Activated CD4-positive, CD25-positive, alpha-beta regulatory T cell treated with anti-CD3 and anti-CD28 coated beads, Interleukin-2, amount 50 U/mL, for 16 hours (primary cell): ENCODE data around the gene PTDSS2.
"Not testable (repeated sequence)": the region's sequence is repeated elsewhere in the genome, so short reads cannot be mapped to it uniquely, and the experiment has no call there.

ENCODE experiments used
- DNase-seq: peaks from one replicate; pipeline ENCODE4 v3.0.0-alpha.2; 2020; ENCODE audit warnings: low read depth, low spot score

Gene PTDSS2

DNA sequence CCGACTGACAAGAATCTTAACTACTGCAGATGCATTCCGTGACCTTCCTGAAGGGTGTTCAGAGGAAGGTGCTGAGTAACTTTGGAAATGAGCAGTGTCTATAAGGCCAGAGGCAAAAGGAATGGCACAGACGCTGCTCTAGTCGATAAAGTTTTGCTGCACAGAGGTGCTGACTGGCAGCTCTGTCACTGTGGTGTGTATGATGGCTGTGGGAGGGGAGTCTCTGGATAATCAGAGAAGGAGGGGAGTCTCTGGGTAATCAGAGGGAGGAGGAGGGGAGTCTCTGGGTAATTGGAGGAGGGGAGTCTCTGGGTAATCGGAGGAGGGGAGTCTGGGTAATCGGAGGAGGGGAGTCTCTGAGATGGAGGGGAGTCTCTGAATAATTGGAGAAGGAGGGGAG, 18.4 kb downstream of the PTDSS2 start:
- DNase-seq = no peak

DNA sequence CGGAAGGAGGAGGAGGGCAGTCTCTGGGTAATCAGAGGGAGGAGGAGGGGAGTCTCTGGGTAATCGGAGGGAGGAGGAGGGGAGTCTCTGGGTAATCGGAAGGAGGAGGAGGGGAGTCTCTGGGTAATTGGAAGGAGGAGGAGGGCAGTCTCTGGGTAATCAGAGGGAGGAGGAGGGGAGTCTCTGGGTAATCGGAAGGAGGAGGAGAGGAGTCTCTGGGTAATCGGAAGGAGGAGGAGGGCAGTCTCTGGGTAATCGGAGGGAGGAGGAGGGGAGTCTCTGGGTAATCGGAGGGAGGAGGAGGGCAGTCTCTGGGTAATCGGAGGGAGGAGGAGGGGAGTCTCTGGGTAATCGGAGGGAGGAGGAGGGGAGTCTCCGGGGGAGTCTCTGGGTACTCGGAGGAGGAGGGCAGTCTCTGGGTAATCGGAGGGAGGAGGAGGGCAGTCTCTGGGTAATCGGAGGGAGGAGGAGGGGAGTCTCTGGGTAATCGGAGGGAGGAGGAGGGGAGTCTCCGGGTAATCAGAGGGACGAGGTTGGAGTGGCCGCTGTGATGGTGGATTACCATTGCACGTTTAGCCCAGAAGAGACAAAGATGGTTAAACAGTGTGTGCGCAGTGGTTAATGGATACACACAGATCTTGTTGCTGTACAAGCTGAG, 19.1 kb downstream of the PTDSS2 start:
- not testable (repeated sequence) for DNase-seq

DNA sequence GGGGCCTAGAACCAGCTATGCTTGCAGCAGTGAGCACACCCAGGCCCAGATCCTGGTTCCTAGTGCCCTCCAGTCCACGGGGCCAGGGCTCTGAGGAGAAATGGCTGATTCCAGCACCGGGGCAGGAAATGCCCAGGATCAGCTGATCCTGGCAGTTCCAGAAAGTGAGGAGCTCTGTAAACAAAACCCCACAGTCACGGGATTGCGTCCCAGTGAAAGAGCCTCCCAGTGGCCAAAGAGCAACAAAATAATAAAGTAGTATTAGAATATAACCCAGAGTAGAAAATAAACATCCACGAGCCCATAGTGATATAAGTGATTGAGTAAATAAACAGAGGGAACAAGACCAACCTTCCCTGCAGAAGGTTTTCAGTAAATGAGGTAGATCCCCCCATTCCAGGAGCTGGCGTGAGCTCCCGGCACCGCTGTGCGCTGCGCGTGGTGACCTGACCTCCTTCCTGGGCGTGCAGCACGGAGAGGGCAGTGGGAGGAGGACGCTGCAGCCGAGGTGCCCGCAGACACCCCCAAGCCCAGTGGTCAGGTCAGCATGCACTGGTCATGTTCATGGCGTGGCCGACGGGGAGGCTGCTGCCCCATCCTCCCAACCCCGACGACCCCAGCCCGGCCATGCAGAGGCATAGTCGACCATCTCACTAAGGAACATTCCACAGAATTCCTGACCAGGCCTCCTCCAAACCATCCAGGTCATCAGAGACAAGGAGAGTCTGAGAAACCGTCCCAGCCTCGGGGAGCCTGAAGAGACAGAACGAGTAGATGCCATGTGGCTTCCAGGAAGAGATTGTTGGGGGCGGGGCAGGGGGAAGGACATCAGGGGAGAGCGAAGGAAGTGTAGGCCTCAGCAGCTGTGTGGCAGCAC, 19.8 kb downstream of the PTDSS2 start:
- no peak for DNase-seq

DNA sequence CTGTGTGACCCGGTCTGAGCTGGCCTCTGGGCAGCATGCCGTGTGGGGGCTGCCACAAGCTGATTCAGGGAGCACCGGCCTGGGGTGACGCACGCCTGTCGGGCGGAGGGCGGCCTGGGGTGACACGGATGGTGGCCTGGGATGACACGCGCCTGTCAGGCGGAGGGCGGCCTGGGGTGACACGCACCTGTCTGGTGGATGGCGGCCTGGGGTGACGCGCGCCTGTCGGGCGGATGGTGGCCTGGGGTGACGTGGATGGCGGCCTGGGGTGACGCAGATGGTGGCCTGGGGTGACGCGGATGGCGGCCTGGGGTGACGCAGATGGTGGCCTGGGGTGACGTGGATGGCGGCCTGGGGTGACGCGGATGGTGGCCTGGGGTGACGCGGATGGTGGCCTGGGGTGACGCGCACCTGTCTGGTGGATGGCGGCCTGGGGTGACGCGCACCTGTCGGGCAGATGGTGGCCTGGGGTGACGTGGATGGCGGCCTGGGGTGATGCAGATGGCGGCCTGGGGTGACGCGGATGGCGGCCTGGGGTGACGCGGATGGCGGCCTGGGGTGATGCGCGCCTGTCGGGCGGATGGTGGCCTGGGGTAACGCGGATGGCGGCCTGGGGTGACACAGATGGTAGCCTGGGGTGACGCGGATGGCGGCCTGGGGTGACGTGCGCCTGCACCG, 21.5 kb downstream of the PTDSS2 start:
- DNase-seq = no peak

DNA sequence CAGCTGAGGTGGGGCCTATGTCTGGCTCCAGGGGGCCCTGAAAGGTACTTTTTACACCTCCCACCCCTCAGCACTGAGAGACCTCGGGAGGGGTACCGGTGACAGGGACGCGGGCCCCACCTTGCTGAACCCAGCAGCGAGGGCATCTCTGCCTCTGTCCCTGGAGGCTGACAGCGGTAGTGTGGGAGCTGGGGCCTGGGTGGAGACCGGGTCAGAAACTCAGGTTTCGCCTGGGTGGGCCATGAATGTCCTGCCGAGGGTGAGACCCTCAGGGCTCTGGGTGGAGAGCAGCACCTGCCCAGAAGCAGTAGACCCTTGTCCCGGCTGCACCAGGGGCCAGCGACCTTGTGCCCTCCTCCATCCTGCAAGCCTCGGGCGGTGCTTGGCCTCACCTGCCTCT, 22.2 kb downstream of the PTDSS2 start:
- DNase-seq = no peak

DNA sequence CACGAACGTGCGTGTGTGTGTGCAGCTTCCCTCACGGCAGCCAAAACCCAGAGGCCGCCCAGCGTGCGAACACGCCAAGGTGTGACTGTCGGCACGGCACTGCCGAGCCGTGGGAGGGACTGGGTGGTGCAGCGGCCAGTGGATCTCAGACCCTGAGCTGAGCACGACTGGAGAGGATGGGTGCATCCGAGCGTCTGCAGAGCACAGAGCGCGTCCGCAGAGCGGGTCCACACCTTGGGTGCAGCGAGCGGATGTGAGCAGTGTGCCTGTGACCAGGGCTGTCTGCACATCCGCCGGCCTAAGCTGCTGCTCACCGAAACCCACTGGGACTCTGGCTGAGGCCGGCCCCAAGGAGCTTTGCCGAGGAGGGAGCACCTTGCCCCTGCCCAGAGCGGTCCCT, 22.7 kb downstream of the PTDSS2 start:
- no peak for DNase-seq

DNA sequence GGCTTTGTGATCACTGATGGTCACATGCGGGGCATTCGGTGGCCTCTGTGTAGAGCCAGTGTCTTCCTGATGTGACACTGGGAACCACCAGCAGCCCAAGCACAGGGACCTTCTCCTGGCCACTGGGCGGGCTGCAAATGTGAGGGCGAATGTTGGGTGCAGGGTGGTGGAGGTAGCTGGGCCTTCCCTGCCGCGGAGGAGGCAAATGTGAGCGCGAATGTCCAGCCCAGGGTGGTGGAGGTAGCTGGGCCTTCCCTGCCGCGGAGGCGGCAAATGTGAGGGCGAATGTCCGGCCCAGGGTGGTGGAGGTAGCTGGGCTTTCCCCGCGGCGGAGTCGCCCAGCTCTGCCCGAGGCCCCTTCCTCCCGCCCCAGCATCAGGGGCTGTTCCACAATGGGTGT, 23.3 kb downstream of the PTDSS2 start:
- DNase-seq = no peak

DNA sequence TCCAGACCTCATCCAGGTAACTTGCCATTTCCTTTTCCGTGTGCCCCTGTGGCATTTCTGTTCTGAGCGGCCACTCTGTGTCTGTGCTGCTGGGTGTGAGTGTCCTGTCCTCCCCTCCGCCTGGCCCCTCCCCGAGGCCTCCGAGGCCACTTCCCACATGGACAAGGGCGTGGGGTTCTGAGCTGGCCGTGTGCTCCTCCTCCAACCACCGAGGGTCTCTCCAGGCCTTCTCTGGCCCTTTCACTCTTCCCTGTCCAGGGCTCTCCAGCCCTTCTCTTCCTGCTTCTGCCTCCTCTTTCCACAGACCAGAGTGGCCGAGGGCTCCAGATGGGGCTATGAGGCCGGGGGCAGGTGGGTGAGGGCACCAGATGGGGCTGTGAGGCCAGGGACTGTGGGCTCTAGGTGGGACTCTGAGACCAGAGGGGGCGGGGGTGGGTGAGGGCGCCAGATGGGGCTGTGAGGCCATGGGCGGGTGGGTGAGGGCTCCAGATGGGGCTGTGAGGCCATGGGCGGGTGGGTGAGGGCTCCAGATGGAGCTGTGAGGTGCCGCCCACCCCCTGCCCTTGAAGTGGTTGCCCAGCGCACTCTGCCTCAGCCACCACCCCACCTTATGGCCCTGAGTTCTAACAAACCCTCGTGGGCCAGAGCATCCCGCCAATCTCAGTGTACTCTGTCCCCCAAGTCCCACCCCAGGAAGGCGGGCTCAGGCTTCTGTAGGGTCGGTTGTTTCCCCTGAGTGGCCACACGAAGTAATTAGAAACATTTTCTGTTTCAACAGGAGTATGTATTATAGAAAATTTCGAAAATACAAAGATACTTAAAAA, 24.1 kb downstream of the PTDSS2 start:
- DNase-seq = no peak

DNA sequence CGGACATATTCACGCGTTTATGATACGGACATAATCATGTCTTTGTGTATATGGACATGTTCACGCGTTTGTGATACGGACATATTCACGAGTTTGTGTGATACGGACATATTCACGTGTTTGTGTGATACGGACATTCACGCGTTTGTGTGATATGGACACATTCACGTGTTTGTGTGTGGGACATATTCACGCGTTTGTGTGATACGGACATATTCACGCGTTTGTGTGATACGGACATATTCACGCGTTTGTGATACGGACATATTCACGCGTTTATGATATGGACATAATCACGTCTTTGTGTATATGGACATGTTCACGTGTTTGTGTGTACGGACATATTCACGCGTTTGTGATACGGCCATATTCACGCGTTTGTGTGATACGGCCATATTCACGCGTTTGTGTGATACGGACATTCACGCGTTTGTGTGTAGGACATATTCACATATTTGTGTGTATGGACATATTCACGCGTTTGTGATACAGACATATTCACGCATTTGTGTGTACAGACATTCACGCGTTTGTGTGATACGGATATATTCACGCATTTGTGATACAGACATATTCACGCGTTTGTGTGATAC, 24.9 kb downstream of the PTDSS2 start:
- no peak for DNase-seq

DNA sequence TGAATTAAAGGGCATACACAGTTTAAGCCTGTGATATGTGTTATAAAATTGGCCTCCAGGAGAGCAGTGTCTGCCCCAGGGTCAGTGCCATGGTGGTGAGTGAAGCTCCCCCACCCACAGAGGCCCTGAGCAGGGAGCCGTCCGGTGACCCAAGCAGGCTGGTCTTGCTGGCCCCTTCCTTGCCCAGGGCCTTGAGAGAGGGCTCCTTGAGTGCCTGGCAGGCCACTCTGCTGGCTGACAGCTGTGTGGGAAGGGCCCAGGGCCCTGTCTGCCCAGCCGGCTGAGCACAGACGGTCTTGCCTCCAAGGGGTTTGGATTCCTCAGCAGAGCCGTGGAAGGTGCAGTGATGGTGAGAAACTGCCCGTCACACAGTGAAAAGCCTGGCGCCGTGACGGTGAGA, 25.9 kb downstream of the PTDSS2 start:
- no peak for DNase-seq

DNA sequence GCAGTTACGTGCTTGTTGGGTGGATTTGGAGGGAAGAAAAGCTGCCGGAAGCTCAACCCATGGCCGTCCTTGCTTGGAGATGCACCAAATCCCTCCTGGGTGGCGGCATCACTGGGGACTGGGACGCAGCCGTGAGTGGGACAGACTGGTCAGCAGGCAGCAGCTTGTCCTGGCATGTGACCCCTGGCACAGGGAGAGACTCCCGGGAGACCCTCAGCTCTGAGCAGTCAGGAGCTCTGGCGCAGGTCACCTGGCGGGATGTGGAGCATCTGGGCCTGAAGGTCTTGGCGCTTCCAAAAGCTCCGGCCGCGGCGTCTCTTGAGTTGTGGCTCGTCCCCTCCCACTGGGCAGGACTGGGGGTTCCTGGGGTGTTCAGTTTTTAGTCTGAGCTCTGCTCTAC, 26.3 kb downstream of the PTDSS2 start:
- DNase-seq = no peak

DNA sequence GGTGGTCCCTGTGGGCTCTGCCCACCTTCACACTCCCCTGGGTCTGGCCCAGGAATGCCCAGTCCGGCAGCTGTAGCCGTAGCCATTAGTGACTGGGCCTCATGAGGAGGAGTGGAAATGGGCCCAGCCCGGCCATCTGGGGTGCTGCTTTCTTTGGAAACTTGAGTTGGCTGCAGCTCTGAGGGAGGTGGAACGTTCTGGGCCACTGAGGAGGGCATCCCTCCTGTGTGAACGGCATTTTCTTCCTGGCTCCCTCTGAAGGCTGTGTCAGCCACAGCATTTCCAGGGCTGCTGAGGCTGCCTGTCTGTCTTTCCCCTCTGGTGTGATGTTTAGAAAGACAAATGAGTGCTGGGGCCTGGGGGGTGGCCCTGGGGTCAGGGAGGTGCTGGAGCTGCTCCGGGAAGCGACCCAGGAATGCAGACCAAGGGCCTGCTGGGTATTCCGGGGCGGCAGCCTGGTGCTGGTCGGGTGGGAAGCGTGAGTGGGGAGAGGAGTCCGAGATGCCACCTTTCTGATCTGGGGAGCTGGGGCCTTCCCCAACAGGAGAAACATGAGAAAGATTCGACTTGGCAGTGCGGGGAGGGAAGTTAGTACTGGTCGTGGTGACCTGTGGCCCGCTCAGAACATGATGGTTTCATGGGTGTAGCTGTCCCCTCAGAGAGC, 27.1 kb downstream of the PTDSS2 start:
- DNase-seq = no peak

DNA sequence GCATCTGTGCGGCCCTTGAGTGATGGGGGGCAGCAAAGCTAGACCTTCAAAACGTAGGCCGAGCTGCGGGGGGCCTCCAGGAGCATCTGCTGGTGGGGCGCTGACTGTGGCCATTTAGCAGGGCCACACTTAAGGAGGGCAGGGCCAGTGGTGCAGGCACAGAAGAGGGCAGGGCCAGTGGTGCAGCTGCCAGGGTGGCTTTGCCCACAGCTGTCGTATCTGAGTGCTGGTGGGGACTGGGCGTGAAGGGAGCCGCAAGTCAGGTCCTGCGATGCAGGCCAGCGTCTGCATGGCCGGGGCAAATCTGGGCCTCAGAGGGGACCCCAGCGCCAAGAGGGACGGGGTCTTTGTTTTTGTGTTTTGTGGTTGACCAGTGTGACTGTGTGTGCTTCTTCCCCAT, 29.2 kb downstream of the PTDSS2 start:
- DNase-seq = no peak

DNA sequence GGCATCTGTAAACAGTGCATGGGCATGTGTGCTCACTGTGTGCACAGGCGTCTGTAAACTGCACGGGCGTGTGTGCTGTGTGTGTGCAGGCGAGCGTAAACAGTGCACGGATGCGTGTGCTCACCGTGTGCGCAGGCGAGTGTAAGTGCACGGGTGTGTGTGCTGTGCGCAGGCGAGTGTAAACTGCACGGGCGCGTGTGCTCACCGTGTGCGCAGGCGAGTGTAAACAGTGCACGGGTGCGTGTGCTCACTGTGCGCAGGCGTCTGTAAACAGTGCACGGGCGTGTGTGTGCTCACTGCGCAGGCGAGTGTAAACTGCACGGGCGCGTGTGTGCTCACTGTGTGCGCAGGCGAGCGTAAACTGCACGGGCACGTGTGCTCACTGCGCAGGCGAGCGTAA, 34.5 kb downstream of the PTDSS2 start:
- no peak for DNase-seq

DNA sequence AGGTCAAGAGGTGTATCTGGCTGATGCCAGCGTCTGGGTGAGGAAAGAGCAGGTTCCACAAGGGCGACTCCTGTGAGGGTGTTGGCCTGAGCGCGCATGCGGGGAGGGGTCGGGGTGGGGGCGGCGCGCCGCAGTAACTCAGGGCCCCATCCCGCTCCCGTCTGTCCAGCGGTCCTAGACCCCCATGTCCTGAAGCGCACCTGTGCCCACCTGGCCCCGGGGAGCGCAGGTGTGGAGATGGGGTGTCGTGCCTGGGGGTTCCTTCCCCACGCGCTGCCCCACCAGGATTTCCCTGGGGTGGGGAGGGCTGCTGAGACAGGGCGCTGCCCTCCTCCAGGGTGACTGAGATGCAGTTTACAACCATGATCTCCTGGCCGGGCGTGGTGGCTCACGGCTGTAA, 36.1 kb downstream of the PTDSS2 start:
- no peak for DNase-seq

DNA sequence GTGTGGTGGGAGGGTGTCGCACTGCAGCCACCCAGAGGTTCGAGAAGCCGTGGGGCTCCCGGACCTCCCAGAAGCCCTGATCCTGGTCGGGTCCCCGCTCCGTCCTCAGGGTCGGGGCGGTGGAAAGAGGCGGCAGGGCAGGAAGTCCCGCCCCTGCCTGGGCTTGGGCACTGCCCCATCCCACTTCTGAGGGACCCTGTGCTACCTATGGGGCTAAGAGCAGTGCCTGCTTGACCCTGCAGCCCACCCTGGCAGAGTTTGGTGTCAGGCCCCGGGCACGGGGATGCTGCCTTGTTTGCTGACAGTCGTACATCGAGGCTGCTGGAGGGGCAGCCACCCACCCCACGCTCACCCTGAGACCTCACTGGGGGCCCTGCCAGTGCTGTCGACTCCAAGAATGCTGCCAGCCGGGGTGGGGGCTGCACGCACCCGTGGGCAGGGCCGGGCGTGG, 37.5 kb downstream of the PTDSS2 start:
- no peak for DNase-seq

DNA sequence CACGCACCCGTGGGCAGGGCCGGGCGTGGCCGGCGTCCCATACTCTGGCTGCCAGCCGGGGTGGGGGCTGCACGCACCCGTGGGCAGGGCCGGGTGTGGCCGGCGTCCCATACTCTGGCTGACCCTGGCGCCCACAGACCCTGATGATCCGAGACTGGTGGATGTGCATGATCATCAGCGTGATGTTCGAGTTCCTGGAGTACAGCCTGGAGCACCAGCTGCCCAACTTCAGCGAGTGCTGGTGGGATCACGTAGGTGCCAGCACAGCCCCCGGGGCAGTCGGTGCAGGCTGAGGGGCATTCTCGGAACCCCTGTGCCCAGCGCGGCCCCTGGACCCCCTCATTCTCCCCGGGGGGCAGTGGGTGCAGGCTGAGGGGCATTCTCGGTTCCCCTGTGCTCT, 38.0 kb downstream of the PTDSS2 start:
- no peak for DNase-seq

DNA sequence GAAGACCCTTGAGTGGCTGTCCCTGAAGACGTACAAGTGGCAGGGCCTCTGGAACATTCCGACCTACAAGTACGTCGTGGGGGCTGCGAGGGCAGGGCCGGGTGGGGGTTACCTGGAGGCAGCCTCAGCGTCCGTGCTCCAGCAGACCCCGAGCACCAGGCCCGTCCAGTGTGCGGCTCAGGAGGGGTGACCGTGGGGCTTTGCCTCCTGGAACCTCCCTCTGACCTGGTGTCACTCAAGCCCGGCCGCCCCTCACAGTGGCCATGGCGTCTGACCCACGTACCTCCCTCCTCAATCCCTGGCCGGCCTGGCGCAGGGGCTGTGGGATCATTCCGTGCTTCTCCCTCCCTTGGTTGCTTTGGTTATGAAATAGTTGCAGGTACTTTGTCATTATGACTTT, 38.5 kb downstream of the PTDSS2 start:
- DNase-seq = no peak

DNA sequence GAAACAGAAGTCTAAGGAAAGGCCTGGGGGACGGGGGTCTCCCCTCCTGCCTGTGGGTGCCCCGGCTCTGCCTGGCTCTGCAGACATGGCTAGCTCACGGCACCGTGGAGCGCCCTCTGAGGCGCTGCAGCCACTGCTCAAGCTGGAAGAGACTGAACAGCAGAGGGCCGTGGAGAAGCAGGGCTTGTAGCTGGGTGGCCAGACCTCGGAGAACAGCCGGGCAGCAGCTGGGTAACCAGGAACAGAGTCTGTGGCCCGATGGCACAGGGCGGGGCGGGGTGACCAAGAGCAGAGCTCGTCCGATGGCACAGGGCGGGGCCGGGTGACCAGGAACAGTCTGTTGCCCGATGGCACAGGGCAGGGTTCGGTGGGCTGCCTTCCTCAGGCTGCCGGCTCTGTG, 38.9 kb downstream of the PTDSS2 start:
- no peak for DNase-seq

DNA sequence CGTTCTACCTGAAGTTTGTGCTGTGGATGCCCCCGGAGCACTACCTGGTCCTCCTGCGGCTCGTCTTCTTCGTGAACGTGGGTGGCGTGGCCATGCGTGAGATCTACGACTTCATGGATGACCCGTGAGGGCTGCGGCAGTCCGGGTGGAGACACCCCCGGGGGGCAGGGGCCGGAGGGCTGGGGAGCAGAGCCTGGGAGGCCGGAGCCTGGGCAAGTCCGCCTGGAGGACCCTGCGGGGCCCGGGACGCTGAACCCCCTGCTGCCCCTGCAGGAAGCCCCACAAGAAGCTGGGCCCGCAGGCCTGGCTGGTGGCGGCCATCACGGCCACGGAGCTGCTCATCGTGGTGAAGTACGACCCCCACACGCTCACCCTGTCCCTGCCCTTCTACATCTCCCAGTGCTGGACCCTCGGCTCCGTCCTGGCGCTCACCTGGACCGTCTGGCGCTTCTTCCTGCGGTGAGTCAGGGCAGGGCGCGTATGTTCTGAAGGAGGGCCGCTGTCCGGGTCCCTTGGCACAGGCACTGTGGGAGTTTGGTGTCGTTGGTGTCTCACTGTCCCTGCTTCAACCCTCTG, 39.6 kb downstream of the PTDSS2 start:
- no peak for DNase-seq
